ENCODE measurements around the gene AP4M1.

DNA sequence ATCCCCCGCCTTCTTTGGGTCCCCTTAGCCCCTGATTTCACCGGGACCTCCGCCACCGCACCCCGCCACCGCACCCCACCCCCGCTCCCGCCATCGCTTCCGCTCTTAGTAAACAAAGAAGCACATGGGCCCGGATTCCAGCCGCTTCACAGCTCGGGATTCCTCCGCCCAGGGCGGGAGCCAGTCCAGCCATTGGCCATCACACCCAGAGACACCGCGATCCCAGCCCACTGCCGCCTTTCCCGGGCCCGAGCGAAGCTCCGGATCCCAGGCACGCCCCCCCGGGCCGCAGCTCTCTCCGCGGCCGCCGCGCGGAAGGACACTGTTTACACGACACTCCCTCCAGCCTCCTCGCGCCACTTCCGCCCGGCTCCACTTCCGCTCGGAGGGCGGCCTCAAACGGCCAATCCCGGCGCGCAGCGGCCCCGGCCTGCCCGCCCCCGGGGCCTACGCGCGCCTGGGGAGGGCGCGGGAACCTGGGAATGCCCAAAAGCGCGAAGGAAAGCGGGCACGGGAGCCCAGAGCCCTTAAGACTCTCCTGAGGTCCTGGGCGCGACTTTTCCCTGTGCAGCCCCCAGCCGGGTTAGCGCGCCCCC, 925 bp upstream of the AP4M1 start:
- no peak for TF ChIP-seq POLR2A (IDR thresholded peaks at IDR 0.05)
- TF ChIP-seq, protein P1, sequence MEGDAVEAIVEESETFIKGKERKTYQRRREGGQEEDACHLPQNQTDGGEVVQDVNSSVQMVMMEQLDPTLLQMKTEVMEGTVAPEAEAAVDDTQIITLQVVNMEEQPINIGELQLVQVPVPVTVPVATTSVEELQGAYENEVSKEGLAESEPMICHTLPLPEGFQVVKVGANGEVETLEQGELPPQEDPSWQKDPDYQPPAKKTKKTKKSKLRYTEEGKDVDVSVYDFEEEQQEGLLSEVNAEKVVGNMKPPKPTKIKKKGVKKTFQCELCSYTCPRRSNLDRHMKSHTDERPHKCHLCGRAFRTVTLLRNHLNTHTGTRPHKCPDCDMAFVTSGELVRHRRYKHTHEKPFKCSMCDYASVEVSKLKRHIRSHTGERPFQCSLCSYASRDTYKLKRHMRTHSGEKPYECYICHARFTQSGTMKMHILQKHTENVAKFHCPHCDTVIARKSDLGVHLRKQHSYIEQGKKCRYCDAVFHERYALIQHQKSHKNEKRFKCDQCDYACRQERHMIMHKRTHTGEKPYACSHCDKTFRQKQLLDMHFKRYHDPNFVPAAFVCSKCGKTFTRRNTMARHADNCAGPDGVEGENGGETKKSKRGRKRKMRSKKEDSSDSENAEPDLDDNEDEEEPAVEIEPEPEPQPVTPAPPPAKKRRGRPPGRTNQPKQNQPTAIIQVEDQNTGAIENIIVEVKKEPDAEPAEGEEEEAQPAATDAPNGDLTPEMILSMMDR (IDR thresholded peaks at IDR 0.05): peak in 1 of 3 experiments; percentile 8
